LNCAP (cell line): ENCODE data around the gene RPTOR.

Experiments
- TF ChIP-seq, protein P1 (sequence below): fragments of 450-650 bp; IDR thresholded peaks from 2 replicates; pipeline ENCODE4 v1.5.1; 2017; ENCODE audit warnings: mild to moderate bottlenecking

RPTOR gene

GRCh38 chr17:80545499-80545826, 825 bp downstream of the RPTOR start:
- TF ChIP-seq, protein P1, sequence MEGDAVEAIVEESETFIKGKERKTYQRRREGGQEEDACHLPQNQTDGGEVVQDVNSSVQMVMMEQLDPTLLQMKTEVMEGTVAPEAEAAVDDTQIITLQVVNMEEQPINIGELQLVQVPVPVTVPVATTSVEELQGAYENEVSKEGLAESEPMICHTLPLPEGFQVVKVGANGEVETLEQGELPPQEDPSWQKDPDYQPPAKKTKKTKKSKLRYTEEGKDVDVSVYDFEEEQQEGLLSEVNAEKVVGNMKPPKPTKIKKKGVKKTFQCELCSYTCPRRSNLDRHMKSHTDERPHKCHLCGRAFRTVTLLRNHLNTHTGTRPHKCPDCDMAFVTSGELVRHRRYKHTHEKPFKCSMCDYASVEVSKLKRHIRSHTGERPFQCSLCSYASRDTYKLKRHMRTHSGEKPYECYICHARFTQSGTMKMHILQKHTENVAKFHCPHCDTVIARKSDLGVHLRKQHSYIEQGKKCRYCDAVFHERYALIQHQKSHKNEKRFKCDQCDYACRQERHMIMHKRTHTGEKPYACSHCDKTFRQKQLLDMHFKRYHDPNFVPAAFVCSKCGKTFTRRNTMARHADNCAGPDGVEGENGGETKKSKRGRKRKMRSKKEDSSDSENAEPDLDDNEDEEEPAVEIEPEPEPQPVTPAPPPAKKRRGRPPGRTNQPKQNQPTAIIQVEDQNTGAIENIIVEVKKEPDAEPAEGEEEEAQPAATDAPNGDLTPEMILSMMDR, result no peak

- TF ChIP-seq, protein P1, result no peak
These were observed 1.6 kb downstream of the RPTOR start for GRCh38 chr17:80546267-80546666.

DNA sequence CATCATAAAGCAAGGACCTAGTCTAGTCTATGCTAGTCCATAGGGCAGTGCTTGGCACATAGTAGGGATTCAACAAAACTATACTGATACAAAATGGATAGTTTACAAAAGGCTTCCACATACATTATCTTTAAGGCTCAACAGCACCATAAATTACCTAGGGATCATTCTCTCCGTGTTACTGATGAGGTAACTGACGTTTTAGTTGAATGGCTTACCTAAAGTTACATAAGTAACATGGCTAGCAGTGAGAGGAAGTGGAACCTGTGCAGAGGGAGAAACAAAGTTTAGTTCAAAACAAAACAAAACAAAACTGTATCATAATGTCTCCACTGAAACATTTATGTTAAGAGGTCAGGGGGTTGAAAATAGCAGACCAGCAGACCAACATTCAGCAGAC, 7.9 kb downstream of the RPTOR start:
- TF ChIP-seq, protein P1, result no peak

GRCh38 chr17:80555266-80555665, 10.6 kb downstream of the RPTOR start:
- TF ChIP-seq, protein P1, result no peak

- TF ChIP-seq, protein P1, result no peak
These were observed 13.4 kb downstream of the RPTOR start for GRCh38 chr17:80558046-80558445.

GRCh38 chr17:80559825-80560251, 15.2 kb downstream of the RPTOR start:
- TF ChIP-seq, protein P1, result no peak

DNA sequence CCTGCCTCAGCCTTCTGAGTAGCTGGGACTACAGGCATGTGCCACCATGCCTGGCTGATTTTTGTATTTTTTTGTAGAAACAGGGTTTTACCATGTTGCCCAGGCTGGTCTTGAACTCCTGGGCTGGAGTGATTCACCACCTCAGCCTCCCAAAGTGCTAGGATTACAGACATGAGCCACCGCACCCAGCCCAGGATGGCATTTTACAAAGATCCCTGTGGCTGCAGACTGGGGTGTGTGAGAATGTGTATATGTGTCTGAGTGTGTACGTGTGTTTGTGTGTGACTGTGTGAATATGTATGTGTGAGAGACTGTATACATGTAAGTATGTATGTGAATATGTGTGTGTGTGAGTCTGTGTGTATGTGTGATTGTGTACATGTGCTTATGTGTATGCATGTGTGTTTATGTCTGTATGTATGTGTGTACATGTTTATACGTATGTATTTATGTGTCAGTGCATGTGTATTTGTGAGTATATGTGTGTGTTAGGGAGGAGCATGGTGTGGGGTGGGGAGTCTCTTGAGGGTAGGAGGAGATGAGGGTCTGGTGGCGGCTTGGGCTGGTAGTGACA, 17.0 kb downstream of the RPTOR start:
- TF ChIP-seq, protein P1, result no peak

- TF ChIP-seq, protein P1, result no peak
These were observed 19.9 kb downstream of the RPTOR start for GRCh38 chr17:80564545-80564944.
